ENCODE results near the gene POLR2J.

GRCh38 chr7:102459221-102459844, 19.4 kb downstream of the POLR2J start:
- no peak for TF ChIP-seq POLR2A (IDR thresholded peaks at IDR 0.05)
- no peak for TF ChIP-seq EP300 (IDR thresholded peaks at IDR 0.05)
- TF ChIP-seq, protein P1, sequence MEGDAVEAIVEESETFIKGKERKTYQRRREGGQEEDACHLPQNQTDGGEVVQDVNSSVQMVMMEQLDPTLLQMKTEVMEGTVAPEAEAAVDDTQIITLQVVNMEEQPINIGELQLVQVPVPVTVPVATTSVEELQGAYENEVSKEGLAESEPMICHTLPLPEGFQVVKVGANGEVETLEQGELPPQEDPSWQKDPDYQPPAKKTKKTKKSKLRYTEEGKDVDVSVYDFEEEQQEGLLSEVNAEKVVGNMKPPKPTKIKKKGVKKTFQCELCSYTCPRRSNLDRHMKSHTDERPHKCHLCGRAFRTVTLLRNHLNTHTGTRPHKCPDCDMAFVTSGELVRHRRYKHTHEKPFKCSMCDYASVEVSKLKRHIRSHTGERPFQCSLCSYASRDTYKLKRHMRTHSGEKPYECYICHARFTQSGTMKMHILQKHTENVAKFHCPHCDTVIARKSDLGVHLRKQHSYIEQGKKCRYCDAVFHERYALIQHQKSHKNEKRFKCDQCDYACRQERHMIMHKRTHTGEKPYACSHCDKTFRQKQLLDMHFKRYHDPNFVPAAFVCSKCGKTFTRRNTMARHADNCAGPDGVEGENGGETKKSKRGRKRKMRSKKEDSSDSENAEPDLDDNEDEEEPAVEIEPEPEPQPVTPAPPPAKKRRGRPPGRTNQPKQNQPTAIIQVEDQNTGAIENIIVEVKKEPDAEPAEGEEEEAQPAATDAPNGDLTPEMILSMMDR (IDR thresholded peaks at IDR 0.05) = no peak
